T-helper 2 cell treated with Interferon-gamma antibody and Interleukin-4, amounts not matched to agents 5 μg/mL and 100 μg/mL, for 36 hours (primary cell): ENCODE measurements around the gene NOS1AP.

Experiments used
- DNase-seq: peaks from one replicate; pipeline ENCODE4 v3.0.0; 2021; ENCODE audit warnings: low spot score
- H3K27ac Mint-ChIP-seq: one replicate; pipeline ENCODE4 v1.8.0; 2021; ENCODE audit warnings: mild to moderate bottlenecking, mixed read lengths
- H3K27me3 Mint-ChIP-seq: one replicate; pipeline ENCODE4 v1.8.0; 2021; ENCODE audit warnings: low read depth, mixed read lengths
- H3K36me3 Mint-ChIP-seq: one replicate; pipeline ENCODE4 v1.8.0; 2021; ENCODE audit warnings: low read depth, mixed read lengths
- H3K4me1 Mint-ChIP-seq: one replicate; pipeline ENCODE4 v1.8.0; 2021; ENCODE audit warnings: low read depth, mixed read lengths
- H3K4me3 Mint-ChIP-seq: one replicate; pipeline ENCODE4 v1.8.0; 2022; ENCODE audit warnings: mild to moderate bottlenecking, moderate library complexity, mixed read lengths
- H3K9me3 Mint-ChIP-seq: one replicate; pipeline ENCODE4 v1.8.0; 2021; ENCODE audit warnings: mixed read lengths

The NOS1AP gene

GRCh38 chr1:162216604-162217003, 147.1 kb downstream of the NOS1AP start:
- DNase-seq: no peak
- Mint-ChIP-seq H3K36me3 (no peaks in the 10 kb centered on the region), H3K27me3 (peaks cover 5% of the 10 kb centered on the region), H3K9me3 (no peaks in the 10 kb centered on the region), H3K4me1 (no peaks in the 10 kb centered on the region), H3K4me3 (no peak overlapping the region), H3K27ac (no peak overlapping the region)

DNA sequence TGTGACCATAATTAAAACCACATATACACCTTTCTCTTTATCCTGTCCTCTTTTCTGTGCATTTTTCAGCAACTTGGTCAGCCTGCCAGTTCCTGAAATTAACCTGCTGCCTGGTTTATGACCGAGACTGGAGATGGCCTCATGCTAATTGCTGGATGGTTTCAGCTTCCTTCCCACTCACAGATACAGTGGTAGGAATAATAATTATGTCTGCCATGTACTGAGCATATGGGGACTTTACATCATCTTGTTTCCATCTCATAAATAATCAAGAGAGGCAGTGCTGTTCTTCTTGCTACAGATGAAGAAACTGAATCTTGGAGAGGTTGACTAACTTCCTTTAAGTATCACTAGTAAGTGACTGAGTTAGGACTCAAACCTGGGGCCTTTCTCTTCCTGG, 148.2 kb downstream of the NOS1AP start:
- Mint-ChIP-seq H3K36me3 (no peaks in the 10 kb centered on the region), H3K9me3 (no peaks in the 10 kb centered on the region), H3K4me1 (no peaks in the 10 kb centered on the region), H3K27me3 (peaks cover 4% of the 10 kb centered on the region), H3K4me3 (no peak overlapping the region), H3K27ac (no peak overlapping the region)
- no peak for DNase-seq

DNA sequence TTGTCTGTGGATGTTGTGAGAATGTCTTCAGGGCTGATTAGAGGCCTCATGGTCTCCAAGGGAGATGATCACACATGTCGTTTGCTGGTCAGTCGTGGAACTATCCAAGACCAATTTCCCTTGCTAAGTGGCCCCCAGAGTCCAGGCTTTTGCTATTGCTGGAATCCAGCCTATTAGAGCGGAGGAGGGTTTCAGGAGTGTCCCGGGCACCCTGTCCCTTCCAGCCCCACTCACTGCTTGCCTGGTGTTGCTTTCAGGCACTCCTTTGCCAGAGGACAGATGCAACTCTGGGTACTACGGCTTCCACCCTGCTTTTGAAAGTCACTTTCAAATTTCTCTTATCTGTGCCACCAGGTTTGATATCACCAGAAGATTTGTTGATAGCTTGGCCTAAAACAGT, 149.1 kb downstream of the NOS1AP start:
- no peak overlapping the region for H3K27ac Mint-ChIP-seq
- H3K4me3 Mint-ChIP-seq: no peak overlapping the region
- H3K9me3 Mint-ChIP-seq: no peaks in the 10 kb centered on the region
- no peaks in the 10 kb centered on the region for H3K36me3 Mint-ChIP-seq
- H3K4me1 Mint-ChIP-seq: no peaks in the 10 kb centered on the region
- no peak for DNase-seq
- peaks cover 4% of the 10 kb centered on the region for H3K27me3 Mint-ChIP-seq

DNA sequence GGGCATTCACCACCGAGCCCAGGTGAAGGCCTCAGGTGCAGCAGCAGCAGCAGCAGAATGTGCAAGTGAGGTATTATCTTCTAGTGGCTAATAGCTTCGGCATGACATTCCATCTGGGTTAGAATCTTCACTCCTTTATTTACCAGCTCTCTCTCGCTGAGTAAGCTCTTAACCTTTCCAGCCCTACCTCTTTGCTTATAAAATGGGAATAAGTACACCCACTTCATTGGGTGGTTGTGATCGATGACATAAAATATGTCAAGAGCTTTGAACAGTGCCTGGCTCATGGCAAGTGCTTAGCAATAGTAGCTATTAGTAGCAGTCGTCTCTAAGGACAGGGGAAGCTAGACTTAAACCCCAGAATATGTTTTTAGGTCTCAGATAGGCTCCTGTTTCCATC, 149.5 kb downstream of the NOS1AP start:
- Mint-ChIP-seq H3K4me3 (no peak overlapping the region), H3K27ac (no peak overlapping the region), H3K27me3 (peaks cover 4% of the 10 kb centered on the region)

GRCh38 chr1:162219461-162219860, 150.0 kb downstream of the NOS1AP start:
- H3K4me3 Mint-ChIP-seq: no peak overlapping the region
- no peaks in the 10 kb centered on the region for H3K36me3 Mint-ChIP-seq
- peaks cover 4% of the 10 kb centered on the region for H3K27me3 Mint-ChIP-seq
- no peaks in the 10 kb centered on the region for H3K9me3 Mint-ChIP-seq
- no peak overlapping the region for H3K27ac Mint-ChIP-seq
- no peaks in the 10 kb centered on the region for H3K4me1 Mint-ChIP-seq
- DNase-seq: no peak

More for the DNA sequence above, 149.5 kb downstream of the NOS1AP start:
- DNase-seq: no peak
- no peaks in the 10 kb centered on the region for H3K4me1 Mint-ChIP-seq
- H3K9me3 Mint-ChIP-seq: no peaks in the 10 kb centered on the region
- no peaks in the 10 kb centered on the region for H3K36me3 Mint-ChIP-seq

DNA sequence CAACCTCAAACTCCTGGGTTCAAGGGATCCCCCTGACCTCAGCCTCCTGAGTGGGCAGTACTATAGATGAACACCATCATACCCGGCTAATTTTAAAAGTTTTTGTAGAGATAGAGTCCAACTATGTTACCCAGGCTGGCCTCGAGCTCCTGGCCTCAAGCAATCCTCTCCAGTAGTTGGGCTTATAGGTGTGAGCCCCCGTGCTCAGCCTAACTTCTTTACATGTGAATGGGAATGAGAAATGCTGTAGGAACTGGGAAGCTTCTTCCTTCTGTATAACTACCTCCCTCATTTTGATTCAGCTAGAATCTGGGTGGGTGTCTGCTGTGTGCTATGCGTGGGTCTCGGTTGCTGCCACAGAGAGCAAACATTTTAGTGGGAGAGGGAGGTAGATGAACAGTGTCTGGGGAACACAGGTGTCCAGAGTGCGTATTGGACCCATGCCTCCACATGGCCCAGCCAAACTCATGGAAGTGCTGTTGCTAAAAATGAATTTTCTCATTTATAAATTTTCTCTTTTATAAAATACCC, 150.6 kb downstream of the NOS1AP start:
- no peak overlapping the region for H3K4me3 Mint-ChIP-seq

GRCh38 chr1:162222014-162222413, 152.5 kb downstream of the NOS1AP start:
- Mint-ChIP-seq H3K9me3 (no peaks in the 10 kb centered on the region), H3K4me3 (no peak overlapping the region), H3K36me3 (no peaks in the 10 kb centered on the region), H3K27me3 (peaks cover 4% of the 10 kb centered on the region), H3K4me1 (no peaks in the 10 kb centered on the region), H3K27ac (no peak overlapping the region)
- DNase-seq: no peak

More for the DNA sequence above, 150.6 kb downstream of the NOS1AP start:
- H3K4me1 Mint-ChIP-seq: no peaks in the 10 kb centered on the region
- no peak for DNase-seq
- H3K27me3 Mint-ChIP-seq: peaks cover 4% of the 10 kb centered on the region
- no peak overlapping the region for H3K27ac Mint-ChIP-seq
- H3K9me3 Mint-ChIP-seq: no peaks in the 10 kb centered on the region
- H3K36me3 Mint-ChIP-seq: no peaks in the 10 kb centered on the region

DNA sequence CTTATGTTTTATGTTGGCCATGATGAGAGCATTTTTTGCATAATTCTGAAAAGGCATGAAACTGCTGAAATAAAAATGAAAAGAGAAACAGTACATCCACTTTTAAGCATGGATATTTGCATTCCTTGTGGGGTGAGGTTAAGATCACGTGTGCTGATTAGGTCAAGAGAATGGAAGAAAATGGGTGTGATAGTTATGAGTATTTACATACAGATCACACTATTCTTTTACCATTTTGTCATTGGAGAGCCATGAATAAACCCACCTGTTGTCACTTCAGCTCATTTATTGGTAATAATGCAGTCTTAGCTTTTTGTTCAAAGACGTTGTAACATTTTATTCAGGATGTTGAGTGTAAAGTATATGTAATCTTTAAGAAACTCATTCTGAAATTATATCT, 153.2 kb downstream of the NOS1AP start:
- no peak overlapping the region for H3K27ac Mint-ChIP-seq
- no peaks in the 10 kb centered on the region for H3K36me3 Mint-ChIP-seq
- H3K4me3 Mint-ChIP-seq: no peak overlapping the region
- no peak for DNase-seq
- no peaks in the 10 kb centered on the region for H3K9me3 Mint-ChIP-seq
- no peaks in the 10 kb centered on the region for H3K4me1 Mint-ChIP-seq
- H3K27me3 Mint-ChIP-seq: peaks cover 6% of the 10 kb centered on the region

DNA sequence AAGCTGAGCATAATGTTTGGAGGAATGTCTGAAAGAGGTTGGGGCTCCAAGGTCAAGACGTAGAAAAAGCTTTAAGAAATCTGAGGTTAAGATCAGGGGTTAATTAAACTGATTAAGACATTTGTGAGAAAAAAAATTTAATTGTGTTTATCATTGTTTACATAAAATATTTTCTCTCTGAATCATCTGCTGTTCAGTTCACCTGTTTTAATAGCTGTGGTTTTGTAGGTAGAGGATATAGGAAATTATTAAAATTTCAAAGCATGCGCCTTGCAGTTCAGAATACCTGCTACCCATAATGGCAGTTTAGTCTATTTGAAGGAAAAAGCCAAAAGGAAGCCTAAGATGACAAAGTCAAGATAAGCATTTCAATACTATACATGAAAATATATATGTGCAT, 154.0 kb downstream of the NOS1AP start:
- peaks cover 10% of the 10 kb centered on the region for H3K27me3 Mint-ChIP-seq
- no peaks in the 10 kb centered on the region for H3K36me3 Mint-ChIP-seq
- H3K4me1 Mint-ChIP-seq: no peaks in the 10 kb centered on the region
- no peak overlapping the region for H3K27ac Mint-ChIP-seq
- DNase-seq: no peak
- H3K9me3 Mint-ChIP-seq: no peaks in the 10 kb centered on the region
- no peak overlapping the region for H3K4me3 Mint-ChIP-seq

GRCh38 chr1:162224267-162224666, 154.8 kb downstream of the NOS1AP start:
- DNase-seq: no peak
- H3K27me3 Mint-ChIP-seq: peaks cover 14% of the 10 kb centered on the region
- H3K9me3 Mint-ChIP-seq: no peaks in the 10 kb centered on the region
- no peaks in the 10 kb centered on the region for H3K4me1 Mint-ChIP-seq
- no peaks in the 10 kb centered on the region for H3K36me3 Mint-ChIP-seq
- no peak overlapping the region for H3K27ac Mint-ChIP-seq
- H3K4me3 Mint-ChIP-seq: no peak overlapping the region

GRCh38 chr1:162228586-162228985, 159.1 kb downstream of the NOS1AP start:
- H3K36me3 Mint-ChIP-seq: no peaks in the 10 kb centered on the region
- no peaks in the 10 kb centered on the region for H3K9me3 Mint-ChIP-seq

GRCh38 chr1:162229549-162229948, 160.1 kb downstream of the NOS1AP start:
- H3K36me3 Mint-ChIP-seq: no peaks in the 10 kb centered on the region
- H3K9me3 Mint-ChIP-seq: no peaks in the 10 kb centered on the region
- H3K27me3 Mint-ChIP-seq: peaks cover 23% of the 10 kb centered on the region
- H3K4me3 Mint-ChIP-seq: no peak overlapping the region
- no peaks in the 10 kb centered on the region for H3K4me1 Mint-ChIP-seq
- no peak overlapping the region for H3K27ac Mint-ChIP-seq
- no peak for DNase-seq

More at GRCh38 chr1:162228586-162228985, 159.1 kb downstream of the NOS1AP start:
- no peak overlapping the region for H3K27ac Mint-ChIP-seq
- peaks cover 20% of the 10 kb centered on the region for H3K27me3 Mint-ChIP-seq
- H3K4me3 Mint-ChIP-seq: no peak overlapping the region
- DNase-seq: no peak
- no peaks in the 10 kb centered on the region for H3K4me1 Mint-ChIP-seq

DNA sequence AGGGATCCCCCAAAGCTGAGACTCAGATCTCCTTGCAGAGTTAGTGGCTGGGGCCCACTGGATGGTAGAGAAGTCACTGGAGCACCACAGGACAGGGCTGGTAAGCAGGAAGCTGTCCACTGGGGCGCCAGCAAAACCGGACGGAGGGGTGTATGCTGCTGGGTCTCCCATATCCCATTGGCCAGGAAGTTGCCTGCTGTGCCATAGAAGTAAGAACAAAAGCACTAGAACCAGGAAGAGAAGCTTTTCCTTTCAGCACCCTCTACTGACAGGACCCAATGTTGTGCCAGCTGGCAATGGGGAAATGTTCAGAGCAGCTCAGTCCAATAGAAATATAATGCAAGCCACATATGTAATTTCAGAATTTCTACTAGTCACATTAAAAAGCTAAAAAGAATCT, 160.6 kb downstream of the NOS1AP start:
- DNase-seq: no peak
- no peak overlapping the region for H3K4me3 Mint-ChIP-seq
- H3K27ac Mint-ChIP-seq: no peak overlapping the region
- peaks cover 23% of the 10 kb centered on the region for H3K27me3 Mint-ChIP-seq
- H3K9me3 Mint-ChIP-seq: no peaks in the 10 kb centered on the region
- H3K4me1 Mint-ChIP-seq: no peaks in the 10 kb centered on the region
- no peaks in the 10 kb centered on the region for H3K36me3 Mint-ChIP-seq

- Mint-ChIP-seq H3K9me3 (no peaks in the 10 kb centered on the region), H3K27ac (no peak overlapping the region), H3K4me1 (no peaks in the 10 kb centered on the region), H3K36me3 (no peaks in the 10 kb centered on the region), H3K4me3 (no peak overlapping the region), H3K27me3 (peaks cover 23% of the 10 kb centered on the region)
- no peak for DNase-seq
Observed at GRCh38 chr1:162230517-162230916, 161.0 kb downstream of the NOS1AP start.

DNA sequence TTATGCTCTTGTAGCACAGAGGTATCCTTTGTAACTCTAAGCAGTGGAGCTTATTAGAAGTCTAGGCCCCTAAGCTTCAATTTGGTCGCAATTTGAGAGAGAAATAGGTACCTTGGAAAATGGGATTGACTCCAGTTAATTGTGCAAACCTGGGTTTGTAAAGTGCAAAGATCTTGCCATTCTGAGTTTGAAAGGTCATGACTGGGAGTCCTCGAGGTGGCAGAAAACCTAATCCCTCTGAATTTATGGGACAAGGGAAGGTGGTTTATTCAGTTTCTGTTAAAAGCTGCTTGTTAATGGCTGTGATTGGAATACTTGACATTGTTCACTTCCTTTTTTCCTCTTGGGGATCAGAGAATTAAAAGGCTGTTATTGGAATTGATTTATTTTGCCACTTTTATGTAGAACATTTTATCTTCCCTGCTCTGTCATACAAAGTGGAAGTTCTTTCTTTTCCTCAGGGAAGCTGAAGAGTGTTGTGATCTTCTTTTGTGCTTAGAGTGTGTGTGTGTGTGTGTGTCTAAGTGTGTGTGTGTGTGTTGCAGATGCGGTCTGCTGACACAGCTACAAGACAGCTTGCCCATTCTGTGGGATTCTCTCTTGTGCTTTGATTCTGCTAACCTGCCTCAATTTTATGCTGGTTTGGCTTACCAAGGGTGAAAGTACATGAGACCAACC, 162.7 kb downstream of the NOS1AP start:
- DNase-seq: no peak
- Mint-ChIP-seq H3K27ac (no peak overlapping the region), H3K4me3 (no peak overlapping the region), H3K27me3 (peaks cover 26% of the 10 kb centered on the region), H3K9me3 (no peaks in the 10 kb centered on the region), H3K36me3 (no peaks in the 10 kb centered on the region), H3K4me1 (no peaks in the 10 kb centered on the region)
